RKO (cell line): ENCODE measurements around the gene PDE8A.
"Not testable (repeated sequence)": the region's sequence is repeated elsewhere in the genome, so short reads cannot be mapped to it uniquely, and the experiment has no call there.

Experiments
- DNase-seq: peaks from one replicate; pipeline ENCODE4 v3.0.0-alpha.2; 2016; ENCODE audit warnings: low spot score

The PDE8A gene

DNA sequence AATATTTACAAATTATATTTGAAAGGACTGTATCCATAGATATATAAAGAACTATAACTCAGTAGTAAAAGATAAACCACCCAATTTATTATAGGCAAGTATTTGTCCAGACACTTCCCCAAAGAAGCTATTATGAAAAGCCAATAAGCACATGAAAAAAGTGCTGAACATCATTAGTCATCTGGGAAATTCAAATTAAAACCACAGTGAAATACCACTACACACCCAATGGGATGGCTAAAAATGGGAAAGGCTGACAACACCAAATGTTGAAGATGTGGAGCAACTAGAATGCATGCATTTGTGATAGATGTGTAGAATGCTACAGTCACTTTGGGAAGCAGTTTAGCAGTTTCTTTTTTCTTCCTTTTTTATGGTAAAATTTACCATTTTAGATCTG is 147.0 kb downstream of the PDE8A start:
- DNase-seq: no peak

DNA sequence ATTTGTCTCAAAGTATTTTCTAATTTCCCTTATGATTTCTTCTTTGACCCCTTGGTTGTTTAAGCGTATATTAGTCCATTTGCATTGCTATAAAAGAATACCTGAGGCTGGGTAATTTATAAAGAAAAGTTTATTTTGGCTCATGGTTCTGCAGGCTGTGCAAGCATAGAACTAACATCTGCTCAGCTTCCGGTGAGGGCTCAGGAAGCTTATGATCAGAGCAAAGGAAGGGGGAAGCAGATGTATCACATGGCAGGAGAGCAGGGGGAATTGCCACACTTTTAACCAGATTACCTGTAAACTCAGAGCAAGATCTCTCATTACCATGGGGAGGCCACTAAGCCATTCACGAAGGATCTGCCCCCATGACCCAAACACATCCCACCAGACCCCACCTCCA is 148.2 kb downstream of the PDE8A start:
- DNase-seq: no peak

DNA sequence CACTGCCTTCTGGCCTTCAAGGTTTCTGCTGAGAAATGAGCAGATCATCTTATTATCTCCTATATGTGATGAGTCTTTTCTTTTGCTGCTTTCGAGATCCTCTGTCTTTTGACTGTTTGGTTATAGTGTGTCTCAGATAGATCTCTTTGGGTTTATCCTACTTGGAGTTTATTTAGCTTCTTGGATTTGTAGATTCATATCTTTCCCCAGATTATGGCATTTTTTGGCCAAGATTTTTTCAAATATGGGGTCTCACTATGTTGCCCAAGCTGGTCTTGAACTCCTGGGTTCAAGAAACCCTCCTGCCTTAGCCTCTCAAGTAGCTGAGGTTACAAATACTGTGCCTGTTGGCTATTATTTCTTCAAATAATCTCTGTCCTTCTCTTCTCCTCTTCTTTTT is 150.3 kb downstream of the PDE8A start:
- no peak for DNase-seq

GRCh38 chr15:85133709-85134108 is 152.1 kb downstream of the PDE8A start:
- no peak for DNase-seq

DNA sequence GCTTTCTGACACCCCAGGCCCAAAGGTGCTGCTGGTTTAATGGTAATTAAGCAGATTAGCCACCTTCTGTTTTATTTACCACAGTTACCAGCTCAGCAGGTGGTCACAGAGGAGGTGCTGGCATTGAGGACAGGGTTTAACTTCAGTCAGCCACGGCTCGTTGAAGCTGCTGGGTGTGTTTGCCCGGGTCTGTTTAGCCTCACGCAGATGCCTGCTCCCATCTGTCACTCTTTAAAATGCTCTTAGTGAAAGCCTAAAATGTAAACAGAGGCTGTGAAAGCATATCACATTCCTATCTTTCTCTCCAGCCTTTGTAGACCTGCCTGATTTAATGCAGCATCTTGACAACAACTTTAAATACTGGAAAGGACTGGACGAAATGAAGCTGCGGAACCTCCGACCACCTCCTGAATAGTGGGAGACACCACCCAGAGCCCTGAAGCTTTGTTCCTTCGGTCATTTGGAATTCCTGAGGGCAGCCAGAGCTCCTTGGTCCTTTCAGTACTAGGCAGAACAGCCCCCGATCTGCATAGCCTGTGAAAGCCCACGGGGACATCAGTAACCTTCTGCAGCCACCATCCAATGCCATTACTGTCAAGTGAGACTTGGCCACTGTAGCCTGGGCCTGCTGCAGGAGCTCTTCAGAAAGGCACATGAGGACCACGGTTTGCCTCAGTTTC is 156.0 kb downstream of the PDE8A start:
- DNase-seq: no peak

DNA sequence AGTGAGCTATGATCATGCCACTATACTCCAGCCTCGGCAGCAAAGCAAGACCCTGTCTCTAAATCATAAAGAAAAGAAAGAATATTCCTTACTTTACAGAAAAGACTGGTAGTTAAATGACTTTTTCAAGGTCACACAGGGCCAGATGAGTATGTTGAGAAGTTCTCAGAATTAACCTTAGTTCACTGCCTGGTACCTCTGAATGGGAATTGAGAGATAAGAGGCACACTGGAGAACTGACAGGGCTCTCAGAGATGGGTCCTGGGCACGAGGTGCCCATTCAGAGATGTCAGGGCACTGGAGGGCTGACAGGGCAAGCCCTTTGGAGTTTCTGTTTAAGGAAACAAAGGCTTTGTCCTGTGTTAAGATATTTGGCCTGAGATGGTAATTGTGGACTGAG is 157.7 kb downstream of the PDE8A start:
- no peak for DNase-seq

DNA sequence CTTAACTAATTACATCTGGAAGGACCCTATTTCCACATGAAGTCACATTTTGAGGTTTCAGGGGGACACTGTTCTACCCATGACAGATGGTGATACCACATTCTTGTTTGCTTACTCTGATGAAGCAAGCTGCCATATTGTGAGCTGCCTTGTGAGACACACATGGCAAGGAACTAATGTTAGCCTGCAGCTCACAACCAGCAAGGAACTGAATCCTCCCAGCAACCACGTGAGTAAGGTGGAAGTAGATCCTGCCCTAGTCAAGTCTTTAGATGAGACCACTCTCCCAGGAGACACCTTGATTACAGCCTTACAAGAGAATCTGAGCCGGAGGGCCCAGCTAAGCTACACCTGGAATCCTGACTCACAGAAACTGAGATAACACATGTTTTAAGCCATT is 160.1 kb downstream of the PDE8A start:
- DNase-seq: no peak

DNA sequence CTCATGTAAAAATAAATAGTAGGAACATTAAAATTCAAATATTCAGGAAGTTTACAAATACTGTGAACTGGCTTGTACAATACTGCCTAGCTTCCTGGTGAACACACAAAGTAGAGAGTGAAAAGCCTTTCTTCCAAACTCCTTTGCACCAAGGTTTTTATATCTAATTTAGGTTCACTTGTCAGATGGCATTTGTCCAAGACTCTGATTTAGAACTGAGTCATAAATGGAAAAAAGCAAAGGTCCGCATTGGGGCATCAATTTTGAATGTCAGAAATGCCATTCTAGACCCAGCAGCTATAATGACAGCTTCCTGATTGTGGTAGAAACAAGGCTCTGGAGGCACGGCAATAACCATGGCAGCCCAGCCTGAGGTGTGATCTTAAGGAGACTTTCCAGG is 160.7 kb downstream of the PDE8A start:
- peak; percentile 71 for DNase-seq

- no peak for DNase-seq
These were observed 167.9 kb downstream of the PDE8A start for GRCh38 chr15:85149465-85150129.

DNA sequence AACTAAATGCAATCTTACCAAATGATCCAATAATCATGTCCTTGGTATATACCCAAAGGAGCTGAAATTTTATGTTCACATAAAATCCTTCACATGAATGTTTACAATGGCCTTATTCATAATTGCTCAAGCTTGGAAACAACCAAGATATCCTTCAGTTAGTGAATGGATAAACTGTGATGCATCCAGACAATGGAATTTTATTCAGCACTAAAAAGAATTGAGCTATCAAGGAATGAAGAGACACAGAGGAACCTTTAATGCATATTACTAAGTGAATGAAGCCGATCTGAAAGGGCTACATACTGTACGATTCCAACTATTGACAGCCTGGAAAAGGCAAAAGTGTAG is 168.4 kb downstream of the PDE8A start:
- DNase-seq: no peak

- DNase-seq: no peak
These were observed 169.5 kb downstream of the PDE8A start for GRCh38 chr15:85151145-85151544.

GRCh38 chr15:85151861-85152260 is 170.2 kb downstream of the PDE8A start:
- DNase-seq: no peak

DNA sequence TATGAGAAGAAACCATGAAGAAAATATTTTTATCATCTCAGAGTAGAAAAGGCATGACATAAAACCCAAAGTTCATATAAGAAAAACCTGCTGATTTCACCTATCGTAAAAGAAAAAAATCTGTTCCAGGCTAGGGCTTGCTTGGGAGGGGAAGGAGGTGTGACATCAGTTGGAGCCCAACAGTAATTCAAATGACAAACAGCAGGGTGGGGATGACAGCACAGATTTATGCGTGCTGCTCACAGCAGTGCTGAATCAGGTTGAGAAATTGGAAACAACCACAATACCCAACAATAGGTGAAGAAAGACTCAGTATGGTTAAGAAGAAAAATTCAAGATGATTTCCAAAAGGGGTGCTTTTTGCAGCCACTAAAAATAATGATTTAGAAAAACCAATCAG is 172.4 kb downstream of the PDE8A start:
- DNase-seq: no peak

- no peak for DNase-seq
These were observed 173.7 kb downstream of the PDE8A start for GRCh38 chr15:85155360-85155759.

- no peak for DNase-seq
These were observed 174.2 kb downstream of the PDE8A start for GRCh38 chr15:85155857-85156256.

DNA sequence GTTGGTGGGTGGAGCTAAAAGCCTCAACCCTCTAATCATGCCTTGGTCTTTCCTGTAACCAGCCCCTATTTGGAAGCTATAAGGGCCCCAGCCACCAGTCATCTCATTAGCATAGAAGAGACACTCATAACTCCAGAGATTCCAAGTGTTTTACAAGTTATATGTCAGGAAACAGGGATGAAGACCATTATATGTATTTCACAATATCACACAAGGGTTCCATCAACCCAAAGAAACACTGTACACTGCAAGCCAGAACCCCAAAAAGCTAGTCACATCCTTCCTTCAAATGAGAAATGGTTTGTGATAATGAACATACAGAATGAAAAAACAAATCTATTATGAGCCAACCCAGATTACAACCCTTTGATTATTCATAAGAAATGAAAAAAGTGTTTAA is 175.7 kb downstream of the PDE8A start:
- DNase-seq: no peak

GRCh38 chr15:85162237-85162636 is 180.6 kb downstream of the PDE8A start:
- DNase-seq: no peak

- no peak for DNase-seq
These were observed 183.3 kb downstream of the PDE8A start for GRCh38 chr15:85164841-85165466.

DNA sequence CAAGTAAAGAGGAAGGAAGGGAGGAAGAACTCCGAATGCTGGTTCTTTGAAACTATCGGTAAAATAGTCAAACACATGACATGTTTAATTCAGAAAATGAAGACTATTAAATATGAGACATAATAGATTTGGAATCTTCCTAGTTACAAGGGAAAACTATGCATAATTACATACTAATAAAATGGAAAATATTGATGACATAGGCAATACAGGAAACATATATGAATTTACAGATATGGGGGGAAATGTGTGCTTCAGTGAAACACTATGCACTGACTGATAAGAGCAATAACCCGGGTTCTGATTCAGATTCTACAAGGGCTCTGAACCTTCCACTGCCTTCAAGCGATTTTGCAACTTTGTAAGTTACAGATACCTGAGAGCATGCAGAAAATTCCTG is 185.9 kb downstream of the PDE8A start:
- no peak for DNase-seq

DNA sequence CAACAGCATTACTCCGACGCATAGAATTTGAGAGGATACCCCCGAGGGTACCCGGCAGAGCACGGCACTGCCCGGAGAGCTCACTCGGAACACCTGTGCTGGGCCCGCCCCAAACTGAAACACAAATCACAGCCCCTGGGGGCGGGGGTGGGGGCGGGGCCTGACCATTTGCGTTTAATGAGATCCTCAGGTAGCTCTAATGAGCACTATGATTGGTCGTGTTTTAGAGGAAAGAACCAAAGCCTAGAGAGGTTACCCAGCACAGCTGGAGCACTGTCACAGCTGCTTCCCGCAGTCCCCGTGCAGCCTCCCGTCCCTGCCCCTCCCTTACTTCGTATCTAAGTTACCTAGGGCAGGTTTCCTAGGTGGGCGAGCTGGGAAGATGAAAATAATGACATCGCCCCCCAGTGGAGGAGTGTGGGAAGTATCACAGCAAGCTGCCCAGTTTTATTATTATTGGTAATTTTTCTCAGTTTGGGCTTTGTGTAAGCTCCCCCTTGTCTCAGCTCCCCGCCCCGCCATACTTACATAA is 187.1 kb downstream of the PDE8A start:
- DNase-seq: no peak

- DNase-seq: no peak
These were observed 190.1 kb downstream of the PDE8A start for GRCh38 chr15:85171736-85172135.

DNA sequence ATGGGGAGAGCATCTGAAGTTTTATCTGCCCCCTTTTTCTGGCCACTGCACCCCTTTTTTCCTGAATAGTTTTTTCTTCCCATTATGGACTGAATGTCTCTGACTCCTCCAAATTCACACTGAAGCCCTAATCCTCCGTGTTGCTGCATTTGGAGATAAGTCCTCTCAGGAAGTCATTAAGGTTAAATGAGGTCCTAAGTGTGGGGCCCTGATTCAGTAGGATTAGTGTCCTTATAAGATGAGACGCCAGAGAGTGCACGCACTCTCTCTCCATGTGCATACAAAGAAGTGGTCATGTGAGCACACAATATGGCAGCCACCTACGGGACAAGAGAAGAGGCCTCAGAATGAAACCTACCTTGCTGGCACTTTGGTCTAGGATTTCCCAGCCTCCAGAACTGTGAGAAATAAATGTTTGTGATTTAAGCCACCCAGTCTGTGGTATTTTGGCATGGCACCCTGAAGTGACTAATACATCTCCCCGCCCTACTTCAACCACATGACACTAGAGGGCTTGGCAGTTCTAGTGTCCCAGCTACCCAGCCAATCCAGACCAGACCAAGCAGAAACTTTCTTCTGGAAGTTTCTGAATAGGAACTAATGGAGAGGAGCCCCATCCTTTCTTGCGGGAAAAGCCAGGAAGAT is 191.3 kb downstream of the PDE8A start:
- no peak for DNase-seq

GRCh38 chr15:85173630-85174029 is 192.0 kb downstream of the PDE8A start:
- not testable (repeated sequence) for DNase-seq
